GM23248 (cell line): Measurements from ENCODE around the gene AKAP9.
"Not testable (repeated sequence)": the region's sequence is repeated elsewhere in the genome, so short reads cannot be mapped to it uniquely, and the experiment has no call there.

Source experiments
- EZH2 ChIP-seq: fragments of 200-600 bp; sonication (generic); IDR thresholded peaks from 2 replicates; pipeline ENCODE4 v1.6.1; 2018; ENCODE audit warnings: antibody characterized with exemption, mild to moderate bottlenecking; ENCODE audit not compliant: insufficient read depth, poor library complexity, severe bottlenecking
- EZH2phosphoT487 ChIP-seq: fragments of 200-600 bp; sonication (generic); IDR thresholded peaks from 2 replicates; pipeline ENCODE4 v1.6.1; 2018; ENCODE audit warnings: antibody characterized with exemption, moderate library complexity, mild to moderate bottlenecking, low read depth; ENCODE audit not compliant: insufficient read depth

GRCh38 chr7:91967513-91967912 lies 26.9 kb downstream of the AKAP9 start:
- TF ChIP-seq EZH2, EZH2phosphoT487: not testable (repeated sequence)
